Measurements from ENCODE around the gene PRRT3. TPM values are rescaled to one million over a fixed set of nuclear protein-coding genes. Genes with fewer than 3 reads are reported as not detected.

PRRT3 gene
- total RNA-seq, 2 experiments from 2014 or later: 5.6 to 5.7 TPM

DNA sequence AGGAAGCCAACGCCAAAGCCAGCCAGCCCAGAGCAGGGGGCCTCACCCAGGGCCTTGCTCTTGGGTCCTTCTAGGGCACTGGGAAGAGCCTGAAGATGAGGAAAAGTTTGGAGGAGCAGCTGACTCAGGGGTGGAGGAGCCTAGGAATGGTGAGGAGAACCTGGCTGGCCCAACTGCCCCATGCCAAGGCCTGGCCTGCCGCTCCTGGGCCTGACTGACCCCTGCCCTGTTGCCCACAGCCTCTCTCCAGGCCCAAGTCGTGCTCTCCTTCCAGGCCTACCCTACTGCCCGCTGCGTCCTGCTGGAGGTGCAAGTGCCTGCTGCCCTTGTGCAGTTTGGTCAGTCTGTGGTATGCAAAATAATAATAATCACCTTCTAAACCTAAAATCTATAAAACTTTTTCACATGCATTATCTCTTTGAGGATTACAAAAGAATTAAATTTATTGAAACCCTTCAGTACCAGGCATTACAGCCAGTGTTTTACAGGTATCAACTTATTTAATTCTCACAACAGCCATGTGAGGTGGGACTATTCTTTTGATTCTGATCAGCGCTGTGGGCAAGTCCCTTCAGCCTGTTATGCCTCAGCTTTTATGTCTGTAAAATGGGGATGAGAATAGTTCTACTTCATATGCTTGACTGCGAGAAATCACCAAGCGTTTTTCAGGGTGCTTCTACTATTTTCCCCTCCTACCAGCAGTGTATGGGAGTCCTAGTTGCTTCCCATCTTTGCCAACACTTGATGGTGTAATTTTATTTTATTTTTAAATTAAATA, 33.8 kb downstream of the PRRT3 start:
- Mint-ChIP-seq H3K27me3 (peaks cover 3% of the 10 kb centered on the region), H3K36me3 (ENCODE audit: low read depth) (no peaks in the 10 kb centered on the region), H3K9me3 (no peaks in the 10 kb centered on the region), H3K4me1 (ENCODE audit: low read depth) (peaks cover 11% of the 10 kb centered on the region), H3K27ac (no peak overlapping the region), H3K4me3 (no peak overlapping the region)
- DNase-seq (no peak), ATAC-seq (no peak)
- intact Hi-C loops (cut with micrococcal nuclease): no loop called here
- TF ChIP-seq, protein P1, sequence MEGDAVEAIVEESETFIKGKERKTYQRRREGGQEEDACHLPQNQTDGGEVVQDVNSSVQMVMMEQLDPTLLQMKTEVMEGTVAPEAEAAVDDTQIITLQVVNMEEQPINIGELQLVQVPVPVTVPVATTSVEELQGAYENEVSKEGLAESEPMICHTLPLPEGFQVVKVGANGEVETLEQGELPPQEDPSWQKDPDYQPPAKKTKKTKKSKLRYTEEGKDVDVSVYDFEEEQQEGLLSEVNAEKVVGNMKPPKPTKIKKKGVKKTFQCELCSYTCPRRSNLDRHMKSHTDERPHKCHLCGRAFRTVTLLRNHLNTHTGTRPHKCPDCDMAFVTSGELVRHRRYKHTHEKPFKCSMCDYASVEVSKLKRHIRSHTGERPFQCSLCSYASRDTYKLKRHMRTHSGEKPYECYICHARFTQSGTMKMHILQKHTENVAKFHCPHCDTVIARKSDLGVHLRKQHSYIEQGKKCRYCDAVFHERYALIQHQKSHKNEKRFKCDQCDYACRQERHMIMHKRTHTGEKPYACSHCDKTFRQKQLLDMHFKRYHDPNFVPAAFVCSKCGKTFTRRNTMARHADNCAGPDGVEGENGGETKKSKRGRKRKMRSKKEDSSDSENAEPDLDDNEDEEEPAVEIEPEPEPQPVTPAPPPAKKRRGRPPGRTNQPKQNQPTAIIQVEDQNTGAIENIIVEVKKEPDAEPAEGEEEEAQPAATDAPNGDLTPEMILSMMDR (IDR thresholded peaks at IDR 0.05): no peak
- ChIA-PET CTCF (no interaction called here), POLR2A (no interaction called here)

GRCh38 chr3:9917820-9918219, 34.4 kb downstream of the PRRT3 start:
- TF ChIP-seq, protein P1 (IDR thresholded peaks at IDR 0.05): no peak
- intact Hi-C loops (cut with micrococcal nuclease): no loop called here
- CTCF ChIA-PET: no interaction called here
- Mint-ChIP-seq H3K4me3 (no peak overlapping the region), H3K27ac (no peak overlapping the region), H3K27me3 (peaks cover 3% of the 10 kb centered on the region), H3K4me1 (ENCODE audit: low read depth) (peaks cover 11% of the 10 kb centered on the region), H3K36me3 (ENCODE audit: low read depth) (no peaks in the 10 kb centered on the region), H3K9me3 (no peaks in the 10 kb centered on the region)
- no peak for ATAC-seq
- POLR2A ChIA-PET: no interaction called here
- no peak for DNase-seq

DNA sequence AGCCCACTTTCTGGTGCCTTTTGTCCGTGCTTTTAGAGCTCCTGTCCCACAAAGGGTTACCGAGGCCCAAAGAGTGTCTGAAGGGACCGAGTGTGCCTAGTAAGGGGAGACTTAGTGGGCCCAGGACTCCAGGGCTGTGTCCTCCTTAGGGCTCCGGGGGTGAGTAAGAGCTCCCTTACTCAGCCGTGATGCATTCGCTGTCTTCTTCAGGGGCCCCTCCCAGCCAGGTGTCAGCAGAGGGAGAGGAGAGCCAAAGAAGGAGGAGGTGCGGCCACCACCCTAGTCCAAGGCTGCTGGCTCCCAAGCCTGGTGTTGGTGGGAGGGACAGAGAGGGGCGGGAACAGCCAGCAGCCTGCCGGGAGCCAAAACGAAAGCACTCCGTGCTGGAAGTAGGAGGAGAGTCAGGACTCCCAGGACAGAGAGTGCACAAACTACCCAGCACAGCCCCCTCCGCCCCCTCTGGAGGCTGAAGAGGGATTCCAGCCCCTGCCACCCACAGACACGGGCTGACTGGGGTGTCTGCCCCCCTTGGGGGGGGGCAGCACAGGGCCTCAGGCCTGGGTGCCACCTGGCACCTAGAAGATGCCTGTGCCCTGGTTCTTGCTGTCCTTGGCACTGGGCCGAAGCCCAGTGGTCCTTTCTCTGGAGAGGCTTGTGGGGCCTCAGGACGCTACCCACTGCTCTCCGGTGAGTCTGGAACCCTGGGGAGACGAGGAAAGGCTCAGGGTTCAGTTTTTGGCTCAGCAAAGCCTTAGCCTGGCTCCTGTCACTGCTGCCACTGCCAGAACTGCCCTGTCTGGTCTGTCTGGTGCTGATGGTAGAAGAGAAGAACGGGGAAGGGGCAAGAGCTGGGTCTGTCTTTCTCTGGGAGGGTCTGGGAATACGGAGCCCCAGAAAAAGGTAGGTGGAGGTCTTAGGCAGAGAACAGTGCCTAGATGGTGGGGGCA, 35.2 kb downstream of the PRRT3 start, which contains the start of gene IL17RC:
Gene IL17RC, plus strand, starts transcription at position 365 of the 947 bp plus-strand sequence. Its CDS starts 218 bp downstream, at position 583.
- intact Hi-C loops (cut with micrococcal nuclease): no loop called here
- Mint-ChIP-seq H3K4me3 (peak within 1 kb of the TSS; percentile 70), H3K36me3 (ENCODE audit: low read depth) (no peaks in the 10 kb centered on the region), H3K4me1 (ENCODE audit: low read depth) (peaks cover 16% of the 10 kb centered on the region), H3K9me3 (no peaks in the 10 kb centered on the region), H3K27me3 (peaks cover 3% of the 10 kb centered on the region), H3K27ac (no peak within 1 kb of the TSS)
- ChIA-PET POLR2A (interaction anchor here (1.4 kb wide), 1 partner anchor 26 kb away, joined by 5 read pairs; no protein-coding TSS in a partner anchor), CTCF (interaction anchor here (0.5 kb wide), 1 partner anchor 79 kb away, joined by 3 read pairs; no protein-coding TSS in a partner anchor)
- peak; percentile 77 for ATAC-seq
- DNase-seq: peak; percentile 65
- TF ChIP-seq, protein P1 (IDR thresholded peaks at IDR 0.05): no peak

GRCh38 chr3:9916346-9916733, 35.9 kb downstream of the PRRT3 start:
- peaks cover 6% of the 10 kb centered on the region for H3K27me3 Mint-ChIP-seq
- TF ChIP-seq, protein P1 (IDR thresholded peaks at IDR 0.05): no peak
- H3K4me3 Mint-ChIP-seq: peak overlapping the region; percentile 70
- intact Hi-C loops (cut with micrococcal nuclease): no loop called here
- H3K9me3 Mint-ChIP-seq: no peaks in the 10 kb centered on the region
- no peak for DNase-seq
- ChIA-PET POLR2A (interaction anchor here (0.7 to 1.4 kb wide), 5 partner anchors 9 to 25 kb away, joined by 3 to 5 read pairs (median 4); partner anchors contain the start of gene IL17RE), CTCF (interaction anchor here (0.5 to 7.0 kb wide), 3 partner anchors 16 to 80 kb away, joined by 3 to 46 read pairs (median 3); partner anchors contain the start of gene CRELD1)
- H3K36me3 Mint-ChIP-seq (ENCODE audit: low read depth): no peaks in the 10 kb centered on the region
- no peak overlapping the region for H3K27ac Mint-ChIP-seq
- ATAC-seq: peak; percentile 8
- peaks cover 17% of the 10 kb centered on the region for H3K4me1 Mint-ChIP-seq (ENCODE audit: low read depth)
